ENCODE data around the gene LOC128125822.

The LOC128125822 gene

GRCh38 chr6:63567966-63568365, 4.3 kb upstream of the LOC128125822 start:
- Histone ChIP-seq H3K9me3 (ENCODE audit: control insufficient read depth, low read length) (no peaks in the 10 kb centered on the region), H3K4me1 (ENCODE audit: control insufficient read depth, insufficient read depth, low read length, poor library complexity, severe bottlenecking) (no peaks in the 10 kb centered on the region), H3K36me3 (ENCODE audit: control insufficient read depth, insufficient read depth, low read length) (no peaks in the 10 kb centered on the region), H3K27ac (ENCODE audit: insufficient read depth, low read length, poor library complexity, severe bottlenecking) (no peak overlapping the region), H3K4me3 (ENCODE audit: insufficient read depth, low read depth, low read length, poor library complexity, severe bottlenecking) (no peak overlapping the region), H3K27me3 (replicated peaks; ENCODE audit: control insufficient read depth, insufficient read depth, low read length, poor library complexity, severe bottlenecking) (no peaks in the 10 kb centered on the region)
- DNase-seq = no peak

GRCh38 chr6:63571361-63572043, 778 bp upstream of the LOC128125822 start:
- H3K9me3 ChIP-seq (ENCODE audit: control insufficient read depth, low read length) = no peaks in the 10 kb centered on the region
- DNase-seq = peak in 1 of 3 donors; percentile 20

GRCh38 chr6:63572747-63573075, 431 bp downstream of the LOC128125822 start:
- no peak for DNase-seq
- H3K9me3 ChIP-seq (ENCODE audit: control insufficient read depth, low read length) = no peaks in the 10 kb centered on the region
- peaks cover 7% of the 10 kb centered on the region for H3K4me1 ChIP-seq (ENCODE audit: control insufficient read depth, insufficient read depth, low read length, poor library complexity, severe bottlenecking)
- H3K27me3 ChIP-seq (replicated peaks; ENCODE audit: control insufficient read depth, insufficient read depth, low read length, poor library complexity, severe bottlenecking) = no peaks in the 10 kb centered on the region
- H3K27ac ChIP-seq (ENCODE audit: insufficient read depth, low read length, poor library complexity, severe bottlenecking) = peak overlapping the region; percentile 95
- H3K4me3 ChIP-seq (ENCODE audit: insufficient read depth, low read depth, low read length, poor library complexity, severe bottlenecking) = peak overlapping the region; percentile 92
- H3K36me3 ChIP-seq (ENCODE audit: control insufficient read depth, insufficient read depth, low read length) = peaks cover 12% of the 10 kb centered on the region

More at GRCh38 chr6:63571361-63572043, 778 bp upstream of the LOC128125822 start:
- Histone ChIP-seq H3K27me3 (replicated peaks; ENCODE audit: control insufficient read depth, insufficient read depth, low read length, poor library complexity, severe bottlenecking) (no peaks in the 10 kb centered on the region), H3K27ac (ENCODE audit: insufficient read depth, low read length, poor library complexity, severe bottlenecking) (peak overlapping the region; percentile 95), H3K4me1 (ENCODE audit: control insufficient read depth, insufficient read depth, low read length, poor library complexity, severe bottlenecking) (peaks cover 7% of the 10 kb centered on the region), H3K4me3 (ENCODE audit: insufficient read depth, low read depth, low read length, poor library complexity, severe bottlenecking) (peak overlapping the region; percentile 92), H3K36me3 (ENCODE audit: control insufficient read depth, insufficient read depth, low read length) (peaks cover 2% of the 10 kb centered on the region)

- Histone ChIP-seq H3K4me3 (ENCODE audit: insufficient read depth, low read depth, low read length, poor library complexity, severe bottlenecking) (peak overlapping the region; percentile 92), H3K36me3 (ENCODE audit: control insufficient read depth, insufficient read depth, low read length) (peaks cover 17% of the 10 kb centered on the region), H3K27me3 (replicated peaks; ENCODE audit: control insufficient read depth, insufficient read depth, low read length, poor library complexity, severe bottlenecking) (no peaks in the 10 kb centered on the region), H3K9me3 (ENCODE audit: control insufficient read depth, low read length) (no peaks in the 10 kb centered on the region), H3K27ac (ENCODE audit: insufficient read depth, low read length, poor library complexity, severe bottlenecking) (peak overlapping the region; percentile 95), H3K4me1 (ENCODE audit: control insufficient read depth, insufficient read depth, low read length, poor library complexity, severe bottlenecking) (peaks cover 7% of the 10 kb centered on the region)
- peak; percentile 51 to 61 (median 51) for DNase-seq
Observed at GRCh38 chr6:63573076-63573898, 1.0 kb downstream of the LOC128125822 start.

GRCh38 chr6:63573899-63574553, 1.7 kb downstream of the LOC128125822 start:
- Histone ChIP-seq H3K4me3 (ENCODE audit: insufficient read depth, low read depth, low read length, poor library complexity, severe bottlenecking) (peak overlapping the region; percentile 92), H3K27ac (ENCODE audit: insufficient read depth, low read length, poor library complexity, severe bottlenecking) (peak overlapping the region; percentile 95), H3K27me3 (replicated peaks; ENCODE audit: control insufficient read depth, insufficient read depth, low read length, poor library complexity, severe bottlenecking) (no peaks in the 10 kb centered on the region), H3K4me1 (ENCODE audit: control insufficient read depth, insufficient read depth, low read length, poor library complexity, severe bottlenecking) (peaks cover 7% of the 10 kb centered on the region), H3K36me3 (ENCODE audit: control insufficient read depth, insufficient read depth, low read length) (peaks cover 24% of the 10 kb centered on the region), H3K9me3 (ENCODE audit: control insufficient read depth, low read length) (no peaks in the 10 kb centered on the region)
- peak in 2 of 3 donors; percentile 7 to 40 for DNase-seq

- Histone ChIP-seq H3K9me3 (ENCODE audit: control insufficient read depth, low read length) (no peaks in the 10 kb centered on the region), H3K4me1 (ENCODE audit: control insufficient read depth, insufficient read depth, low read length, poor library complexity, severe bottlenecking) (peaks cover 7% of the 10 kb centered on the region), H3K27ac (ENCODE audit: insufficient read depth, low read length, poor library complexity, severe bottlenecking) (peak overlapping the region; percentile 95), H3K27me3 (replicated peaks; ENCODE audit: control insufficient read depth, insufficient read depth, low read length, poor library complexity, severe bottlenecking) (no peaks in the 10 kb centered on the region), H3K4me3 (ENCODE audit: insufficient read depth, low read depth, low read length, poor library complexity, severe bottlenecking) (peak overlapping the region; percentile 92), H3K36me3 (ENCODE audit: control insufficient read depth, insufficient read depth, low read length) (peaks cover 30% of the 10 kb centered on the region)
- DNase-seq = no peak
Observed at GRCh38 chr6:63574554-63574900, 2.2 kb downstream of the LOC128125822 start.

GRCh38 chr6:63576147-63576772, 4.0 kb downstream of the LOC128125822 start:
- Histone ChIP-seq H3K27me3 (replicated peaks; ENCODE audit: control insufficient read depth, insufficient read depth, low read length, poor library complexity, severe bottlenecking) (no peaks in the 10 kb centered on the region), H3K27ac (ENCODE audit: insufficient read depth, low read length, poor library complexity, severe bottlenecking) (no peak overlapping the region), H3K4me1 (ENCODE audit: control insufficient read depth, insufficient read depth, low read length, poor library complexity, severe bottlenecking) (peaks cover 7% of the 10 kb centered on the region), H3K36me3 (ENCODE audit: control insufficient read depth, insufficient read depth, low read length) (peaks cover 45% of the 10 kb centered on the region), H3K9me3 (ENCODE audit: control insufficient read depth, low read length) (no peaks in the 10 kb centered on the region), H3K4me3 (ENCODE audit: insufficient read depth, low read depth, low read length, poor library complexity, severe bottlenecking) (no peak overlapping the region)
- no peak for DNase-seq

GRCh38 chr6:63576985-63577712, 4.9 kb downstream of the LOC128125822 start:
- Histone ChIP-seq H3K4me1 (ENCODE audit: control insufficient read depth, insufficient read depth, low read length, poor library complexity, severe bottlenecking) (peaks cover 7% of the 10 kb centered on the region), H3K9me3 (ENCODE audit: control insufficient read depth, low read length) (no peaks in the 10 kb centered on the region), H3K27me3 (replicated peaks; ENCODE audit: control insufficient read depth, insufficient read depth, low read length, poor library complexity, severe bottlenecking) (no peaks in the 10 kb centered on the region), H3K27ac (ENCODE audit: insufficient read depth, low read length, poor library complexity, severe bottlenecking) (no peak overlapping the region), H3K4me3 (ENCODE audit: insufficient read depth, low read depth, low read length, poor library complexity, severe bottlenecking) (no peak overlapping the region), H3K36me3 (ENCODE audit: control insufficient read depth, insufficient read depth, low read length) (peaks cover 47% of the 10 kb centered on the region)
- no peak for DNase-seq

- H3K9me3 ChIP-seq (ENCODE audit: control insufficient read depth, low read length) = no peaks in the 10 kb centered on the region
- no peaks in the 10 kb centered on the region for H3K27me3 ChIP-seq (replicated peaks; ENCODE audit: control insufficient read depth, insufficient read depth, low read length, poor library complexity, severe bottlenecking)
- peaks cover 7% of the 10 kb centered on the region for H3K4me1 ChIP-seq (ENCODE audit: control insufficient read depth, insufficient read depth, low read length, poor library complexity, severe bottlenecking)
- H3K27ac ChIP-seq (ENCODE audit: insufficient read depth, low read length, poor library complexity, severe bottlenecking) = no peak overlapping the region
- DNase-seq = no peak
- peaks cover 52% of the 10 kb centered on the region for H3K36me3 ChIP-seq (ENCODE audit: control insufficient read depth, insufficient read depth, low read length)
- no peak overlapping the region for H3K4me3 ChIP-seq (ENCODE audit: insufficient read depth, low read depth, low read length, poor library complexity, severe bottlenecking)
Observed at GRCh38 chr6:63578757-63579156, 6.5 kb downstream of the LOC128125822 start.
